Fibroblast of lung (primary cell): ENCODE measurements around the gene OR13C4.

Experiments used
- EZH2 ChIP-seq: IDR thresholded peaks from 2 replicates; pipeline ENCODE4 v1.5.1; 2012; ENCODE audit warnings: low read length, control low read depth, mild to moderate bottlenecking; ENCODE audit errors: missing control alignments
- TF ChIP-seq, protein P1 (sequence below), 2 donors: IDR thresholded peaks in 1 of 2; conservative IDR thresholded peaks in 1 of 2; 1 replicate in 1 of 2; 2 replicates in 1 of 2; pipeline ENCODE4 v1.5.1; 2011 to 2012; ENCODE audit warnings: low read length in 2 of 2, control low read depth in 1 of 2, inconsistent platforms in 1 of 2, low read depth in 1 of 2, mild to moderate bottlenecking in 1 of 2

DNA sequence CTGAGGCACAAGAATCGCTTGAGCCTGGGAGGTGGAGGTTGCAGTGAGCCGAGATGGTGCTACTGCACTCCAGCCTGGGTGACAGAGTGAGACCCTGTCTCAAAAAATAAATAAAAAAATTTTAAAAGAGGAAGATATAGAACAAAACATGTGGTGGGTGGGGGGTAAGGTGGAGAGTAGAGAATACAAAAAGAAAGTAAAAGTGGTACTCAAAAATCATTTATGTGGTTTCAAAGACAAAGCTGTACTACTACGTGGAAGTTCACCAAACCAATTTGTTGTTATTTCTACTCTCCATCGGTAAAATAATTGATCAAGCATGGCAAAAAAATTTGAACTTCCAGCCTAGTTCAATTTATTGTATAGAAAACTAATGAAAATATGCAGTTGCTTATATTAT lies 17.6 kb upstream of the OR13C4 start:
- TF ChIP-seq EZH2: no peak
- TF ChIP-seq, protein P1, sequence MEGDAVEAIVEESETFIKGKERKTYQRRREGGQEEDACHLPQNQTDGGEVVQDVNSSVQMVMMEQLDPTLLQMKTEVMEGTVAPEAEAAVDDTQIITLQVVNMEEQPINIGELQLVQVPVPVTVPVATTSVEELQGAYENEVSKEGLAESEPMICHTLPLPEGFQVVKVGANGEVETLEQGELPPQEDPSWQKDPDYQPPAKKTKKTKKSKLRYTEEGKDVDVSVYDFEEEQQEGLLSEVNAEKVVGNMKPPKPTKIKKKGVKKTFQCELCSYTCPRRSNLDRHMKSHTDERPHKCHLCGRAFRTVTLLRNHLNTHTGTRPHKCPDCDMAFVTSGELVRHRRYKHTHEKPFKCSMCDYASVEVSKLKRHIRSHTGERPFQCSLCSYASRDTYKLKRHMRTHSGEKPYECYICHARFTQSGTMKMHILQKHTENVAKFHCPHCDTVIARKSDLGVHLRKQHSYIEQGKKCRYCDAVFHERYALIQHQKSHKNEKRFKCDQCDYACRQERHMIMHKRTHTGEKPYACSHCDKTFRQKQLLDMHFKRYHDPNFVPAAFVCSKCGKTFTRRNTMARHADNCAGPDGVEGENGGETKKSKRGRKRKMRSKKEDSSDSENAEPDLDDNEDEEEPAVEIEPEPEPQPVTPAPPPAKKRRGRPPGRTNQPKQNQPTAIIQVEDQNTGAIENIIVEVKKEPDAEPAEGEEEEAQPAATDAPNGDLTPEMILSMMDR (conservative IDR thresholded peaks at IDR 0.05 in 1 of 2, IDR thresholded peaks at IDR 0.05 in 1 of 2; ENCODE audit: low read depth in 1 of 2, low read length in 2 of 2): no peak
